SH-SY5Y (cell line): ENCODE data around the gene HESX1.

ENCODE experiments used
- GATA2 ChIP-seq: IDR thresholded peaks from 2 replicates; pipeline ENCODE4 v1.6.1; 2011; ENCODE audit warnings: mild to moderate bottlenecking, low read depth, low read length
- GATA3 ChIP-seq: IDR thresholded peaks from 2 replicates; pipeline ENCODE4 v1.6.1; 2011; ENCODE audit warnings: low read depth, mild to moderate bottlenecking, low read length, moderate library complexity

Gene HESX1

GRCh38 chr3:57160076-57160764 lies 39.6 kb downstream of the HESX1 start:
- TF ChIP-seq GATA3 (no peak), GATA2 (no peak)

- TF ChIP-seq GATA2 (no peak), GATA3 (no peak)
Measured at GRCh38 chr3:57158813-57159738, 40.7 kb downstream of the HESX1 start.

DNA sequence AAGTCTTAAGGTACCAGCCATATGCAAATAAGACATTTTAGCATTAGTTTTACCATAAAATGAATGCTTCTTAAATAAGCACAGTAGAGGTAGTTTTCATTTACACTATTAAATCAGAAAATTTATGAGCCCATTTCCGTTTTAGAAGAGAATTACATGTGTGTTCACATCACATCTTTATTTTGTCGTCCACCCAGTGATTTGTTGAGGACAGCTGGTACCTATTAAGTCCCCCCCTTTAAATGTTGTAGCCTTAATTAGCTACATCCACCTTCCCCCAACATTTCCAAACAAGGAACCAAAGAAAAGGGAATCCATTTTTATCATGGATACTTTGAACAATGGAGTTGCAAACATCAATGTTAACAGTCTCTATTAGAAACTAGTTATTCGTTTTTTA lies 41.5 kb downstream of the HESX1 start:
- TF ChIP-seq GATA2 = no peak
- no peak for TF ChIP-seq GATA3

DNA sequence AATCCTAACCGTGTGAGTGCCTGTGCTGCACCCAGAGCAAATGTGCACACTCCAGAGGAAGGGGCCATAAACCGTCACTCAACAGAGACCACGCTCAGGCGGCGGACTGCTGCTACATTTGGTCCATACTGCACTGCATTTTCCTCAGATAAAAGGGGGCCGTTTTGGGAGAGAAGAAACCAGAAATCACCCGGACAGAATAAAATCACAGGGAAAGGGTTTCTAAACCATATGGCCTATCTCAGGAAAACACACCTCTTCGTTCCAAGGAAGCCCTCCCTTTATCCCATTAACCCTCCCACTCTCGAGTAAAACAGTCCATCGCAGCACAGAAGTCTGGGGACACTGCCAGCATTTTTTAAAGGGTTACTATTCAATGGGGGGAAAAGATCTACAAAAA lies 42.2 kb downstream of the HESX1 start:
- TF ChIP-seq GATA2 = no peak
- no peak for TF ChIP-seq GATA3

DNA sequence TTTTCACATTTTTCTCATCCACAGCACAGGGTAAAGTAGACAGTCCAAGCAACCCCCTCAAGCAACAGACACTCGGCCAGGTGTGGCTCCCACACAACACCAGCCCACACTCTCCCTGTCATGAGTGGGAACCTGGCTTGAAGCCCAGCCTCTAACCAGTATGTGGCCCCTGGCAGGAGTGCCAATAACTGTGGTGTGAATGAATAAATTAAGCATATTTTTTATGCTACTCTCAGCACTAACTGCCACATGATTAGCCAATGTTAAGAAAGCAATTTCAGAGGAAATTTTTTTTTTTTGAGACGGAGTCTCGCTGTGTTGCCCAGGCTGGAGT lies 44.5 kb downstream of the HESX1 start:
- TF ChIP-seq GATA2 = no peak
- TF ChIP-seq GATA3 = no peak

DNA sequence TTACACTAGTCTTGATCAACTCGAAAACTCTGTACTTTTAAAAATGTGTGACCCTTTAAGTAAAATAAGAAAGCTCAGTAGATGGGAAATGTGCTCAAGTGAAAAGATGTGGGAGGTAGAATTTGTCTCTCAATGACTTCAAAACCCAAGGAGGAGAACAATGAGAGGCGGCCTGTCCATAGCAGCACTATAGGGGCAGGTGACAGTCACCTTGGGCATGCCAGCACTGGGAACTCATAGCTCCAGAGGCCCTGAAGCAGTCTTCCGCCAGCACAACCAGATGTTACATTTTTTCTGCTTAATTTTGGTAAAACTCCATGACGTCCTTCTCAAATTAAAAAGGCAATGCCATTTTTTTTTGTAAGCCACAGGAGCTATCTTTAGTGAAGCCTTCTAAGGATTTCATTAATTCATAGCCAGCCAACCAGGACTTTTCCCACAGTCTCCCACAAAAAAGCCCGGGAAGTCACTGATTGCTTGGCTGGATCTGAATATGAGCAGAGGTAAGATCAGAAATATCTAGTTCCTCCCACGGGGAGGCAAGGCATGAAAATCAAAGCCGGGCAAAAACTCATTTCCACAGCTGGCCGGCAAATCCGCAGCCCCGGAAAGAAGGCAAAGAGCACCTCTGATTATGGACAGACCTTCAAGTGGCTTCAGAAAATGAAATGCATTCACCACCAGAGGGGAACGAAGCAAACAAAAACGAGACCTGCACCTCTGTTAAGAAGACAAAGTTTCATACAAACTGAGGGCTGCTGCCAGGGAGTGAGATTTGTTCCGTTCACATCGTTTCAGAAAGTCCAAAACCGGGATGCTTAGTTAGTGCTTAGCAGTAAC lies 45.1 kb downstream of the HESX1 start:
- no peak for TF ChIP-seq GATA2
- no peak for TF ChIP-seq GATA3

GRCh38 chr3:57152151-57153143 lies 47.3 kb downstream of the HESX1 start:
- TF ChIP-seq GATA2 (no peak), GATA3 (no peak)

DNA sequence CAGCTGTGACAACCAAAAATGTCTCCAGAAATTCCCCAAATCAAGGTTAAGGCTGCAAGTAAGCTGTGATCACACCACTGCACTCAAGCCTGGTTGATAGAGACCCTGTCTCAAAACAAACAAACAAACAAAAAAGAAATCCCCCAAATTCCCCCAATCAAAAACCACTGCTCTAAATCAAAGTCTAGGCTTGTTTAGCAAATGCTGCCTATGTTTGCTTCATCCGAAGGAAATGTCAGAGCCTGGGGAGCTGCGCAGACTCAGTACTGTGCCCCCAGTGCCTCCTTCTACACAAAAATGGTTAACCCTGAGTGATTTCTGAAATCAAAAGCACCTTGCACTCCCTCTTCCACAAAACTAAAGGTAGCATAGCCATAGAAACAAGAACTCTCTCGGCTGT lies 48.0 kb downstream of the HESX1 start:
- no peak for TF ChIP-seq GATA2
- TF ChIP-seq GATA3 = no peak

DNA sequence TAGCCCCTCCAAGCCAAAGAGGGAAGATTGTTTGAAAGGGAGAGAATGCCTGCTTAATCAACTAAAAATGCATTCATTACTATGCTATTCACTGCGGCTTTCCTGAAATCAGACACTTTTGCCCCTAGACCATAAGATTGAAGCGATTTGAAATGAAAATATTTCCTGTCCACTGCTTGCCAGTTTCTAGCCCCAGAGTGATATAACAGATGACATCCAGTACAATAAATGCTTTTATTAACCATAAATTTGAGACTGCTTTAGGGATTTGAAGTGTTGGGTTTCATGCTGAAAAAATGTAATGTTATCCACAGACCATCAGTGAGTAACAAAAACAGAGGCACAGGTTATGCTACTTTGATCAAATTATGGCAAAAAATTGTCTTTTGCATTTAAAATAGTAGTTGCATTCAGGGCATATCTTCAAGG lies 48.7 kb downstream of the HESX1 start:
- TF ChIP-seq GATA3 = peak; percentile 52; the same call in 1 of the 2 replicates
- TF ChIP-seq GATA2 = peak; percentile 55; the same call in 1 of the 2 replicates

DNA sequence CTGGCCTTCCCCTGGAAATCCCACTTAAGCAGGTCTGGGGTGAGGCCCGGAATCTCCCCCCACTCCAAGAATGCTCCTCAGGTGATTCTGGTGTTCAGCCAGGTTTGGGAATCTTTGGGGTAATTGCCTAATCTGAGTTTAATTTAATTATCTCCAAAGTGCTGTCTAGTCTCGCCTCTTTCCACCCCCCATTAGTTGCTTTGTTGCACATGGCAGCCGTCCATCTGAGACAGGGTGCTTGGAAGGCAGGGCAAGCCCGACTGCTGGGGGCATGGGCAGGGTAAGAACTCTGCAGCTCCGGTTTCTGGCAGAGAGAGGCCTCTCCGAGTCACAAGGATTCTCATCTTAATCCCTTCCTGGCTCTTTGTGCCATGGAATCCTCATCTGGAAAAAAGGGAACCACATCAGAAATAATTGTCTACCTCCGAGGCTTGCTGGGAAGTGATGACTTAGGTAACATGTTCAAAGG lies 49.6 kb downstream of the HESX1 start:
- TF ChIP-seq GATA2 (no peak; the same call in 1 of the 2 replicates), GATA3 (no peak)
